Measurements from ENCODE around the gene RPS18. TPM values are rescaled to one million over a fixed set of nuclear protein-coding genes. Genes with fewer than 3 reads are reported as not detected.
A peak's percentile ranks its signal among the peaks of the same experiment; 100 is the strongest.

Gene RPS18
- total RNA-seq, 4 donors from 2014 or later: 1,790 to 3,429 (median 2,432) TPM

DNA sequence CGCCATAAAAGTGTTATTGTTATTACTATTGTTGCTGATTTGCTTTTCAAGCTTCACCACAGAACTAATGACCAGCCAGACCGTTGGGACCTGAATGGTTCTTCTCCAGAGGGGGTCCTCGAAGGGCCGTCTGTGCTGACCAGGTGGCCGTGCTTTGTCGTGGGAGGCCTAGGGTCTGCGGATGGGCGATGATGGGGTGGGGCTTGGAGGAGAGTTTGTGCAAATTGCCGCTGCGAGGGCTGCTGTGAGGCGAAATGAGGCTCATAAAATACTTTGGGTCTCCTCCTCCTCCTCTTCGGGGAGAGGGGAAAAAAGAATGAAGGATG lies 51.7 kb downstream of the RPS18 start:
- Histone ChIP-seq H3K4me1 (peaks cover 20 to 31% of the 10 kb centered on the region in 2 donors), H3K36me3 (peaks cover 19 to 23% of the 10 kb centered on the region in 2 donors), H3K4me3 (replicated peaks in 1 of 3) (peak overlapping the region; percentile 4 to 38 (median 23)), H3K27ac (peak overlapping the region; percentile 38 to 77 (median 67)), H3K9me3 (no peaks in the 10 kb centered on the region), H3K27me3 (no peaks in the 10 kb centered on the region)
- no peak for DNase-seq
- TF ChIP-seq CTCF (IDR thresholded peaks at IDR 0.05) (no peak), POLR2A (IDR thresholded peaks at IDR 0.05) (no peak)
- intact Hi-C loops (cut with DNase I): no loop called here
- 2% methylated on average over 12 of the region's 12 CpGs for WGBS, 2 donors

GRCh38 chr6:33324125-33324524 lies 52.2 kb downstream of the RPS18 start:
- 23 to 26% methylated on average over 7 of the region's 7 CpGs for WGBS, 2 donors
- TF ChIP-seq POLR2A (IDR thresholded peaks at IDR 0.05): no peak
- TF ChIP-seq CTCF (IDR thresholded peaks at IDR 0.05): no peak
- no peaks in the 10 kb centered on the region for H3K9me3 ChIP-seq
- no peaks in the 10 kb centered on the region for H3K27me3 ChIP-seq
- DNase-seq: no peak
- peaks cover 18 to 19% of the 10 kb centered on the region in 2 donors for H3K36me3 ChIP-seq
- H3K4me3 ChIP-seq (replicated peaks in 1 of 3): no peak overlapping the region
- intact Hi-C loops (cut with DNase I): no loop called here
- H3K27ac ChIP-seq: peak overlapping the region in 2 of 3 donors; percentile 67 to 77
- H3K4me1 ChIP-seq: peaks cover 20 to 28% of the 10 kb centered on the region in 2 donors

Small RNA genes lying within 50 kb of the gene (microRNA-seq; reads per million reads assigned to microRNA genes)
- gene MIR6834 (not detected), gene MIR6873 (not detected)

Other genes starting within 250 kb of the RPS18 start
- gene HLA-DPA1, start 198.4 kb upstream of the RPS18 start, total RNA-seq: 100 to 1,000 TPM in 1 of 4 donors, 10 to 100 TPM in 3; 15.4 to 172 (median 67.6) TPM
- gene HLA-DPB1, start 196.1 kb upstream of the RPS18 start, total RNA-seq: 10 to 100 TPM; 33.8 to 44.7 (median 41.0) TPM
- gene COL11A2, start 79.6 kb upstream of the RPS18 start, total RNA-seq: 1 to 10 TPM in 3 of 4 donors, under 1 TPM in 1; 0.68 to 2.8 (median 2.0) TPM
- 10 to 100 TPM; 29.6 to 46.8 (median 41.2) TPM for gene RXRB, start 71.4 kb upstream of the RPS18 start, total RNA-seq
- 100 to 1,000 TPM in 3 of 4 donors, 10 to 100 TPM in 1; 90.8 to 191 (median 153) TPM for gene SLC39A7, start 71.2 kb upstream of the RPS18 start, total RNA-seq
- gene HSD17B8, start 67.4 kb upstream of the RPS18 start, total RNA-seq: 10 to 100 TPM; 30.2 to 79.4 (median 40.9) TPM
- 10 to 100 TPM; 20.3 to 40.2 (median 24.7) TPM for gene RING1, start 63.6 kb upstream of the RPS18 start, total RNA-seq
- gene VPS52, start 199 bp upstream of the RPS18 start, total RNA-seq: 10 to 100 TPM; 45.5 to 64.8 (median 54.8) TPM
- 10 to 100 TPM; 10.5 to 19.8 (median 16.4) TPM for gene B3GALT4, start 5.0 kb downstream of the RPS18 start, total RNA-seq
- 10 to 100 TPM; 25.8 to 63.9 (median 45.2) TPM for gene WDR46, start 17.2 kb downstream of the RPS18 start, total RNA-seq
- 10 to 100 TPM; 29.1 to 51.9 (median 35.6) TPM for gene PFDN6, start 17.5 kb downstream of the RPS18 start, total RNA-seq
- 10 to 100 TPM; 66.8 to 78.5 (median 71.3) TPM for gene RGL2, start 26.9 kb downstream of the RPS18 start, total RNA-seq
- 100 to 1,000 TPM in 3 of 4 donors, 10 to 100 TPM in 1; 86.4 to 151 (median 132) TPM for gene TAPBP, start 42.0 kb downstream of the RPS18 start, total RNA-seq
- 10 to 100 TPM; 17.9 to 30.3 (median 26.3) TPM for gene ZBTB22, start 45.7 kb downstream of the RPS18 start, total RNA-seq
- 10 to 100 TPM; 33.7 to 53.2 (median 38.9) TPM for gene DAXX, start 50.9 kb downstream of the RPS18 start, total RNA-seq
- 1 to 10 TPM in 2 of 4 donors, under 1 TPM in 2; 0.13 to 4.3 (median 0.91) TPM for gene KIFC1, start 119.7 kb downstream of the RPS18 start, total RNA-seq
- gene PHF1, start 138.9 kb downstream of the RPS18 start, total RNA-seq: 100 to 1,000 TPM in 1 of 4 donors, 10 to 100 TPM in 3; 75.3 to 109 (median 88.5) TPM
- 100 to 1,000 TPM; 165 to 296 (median 257) TPM for gene CUTA, start 146.0 kb downstream of the RPS18 start, total RNA-seq
- 10 to 100 TPM in 3 of 4 donors, 1 to 10 TPM in 1; 10.0 to 15.3 (median 12.2) TPM for gene SYNGAP1, start 148.0 kb downstream of the RPS18 start, total RNA-seq
- 1 to 10 TPM; 4.1 to 5.9 (median 4.6) TPM for gene ZBTB9, start 182.5 kb downstream of the RPS18 start, total RNA-seq